ENCODE measurements around the gene AMOTL1. TPM values are rescaled to one million over a fixed set of nuclear protein-coding genes. Genes with fewer than 3 reads are reported as not detected.

The AMOTL1 gene
- total RNA-seq, 1 donor from 2014 or later = 46.3 TPM

- DNase-seq (peak; percentile 71), ATAC-seq (peak; percentile 62)
- intact Hi-C loops (cut with micrococcal nuclease) = no loop called here
Measured at GRCh38 chr11:94740083-94741021, 27.8 kb upstream of the AMOTL1 start.

DNA sequence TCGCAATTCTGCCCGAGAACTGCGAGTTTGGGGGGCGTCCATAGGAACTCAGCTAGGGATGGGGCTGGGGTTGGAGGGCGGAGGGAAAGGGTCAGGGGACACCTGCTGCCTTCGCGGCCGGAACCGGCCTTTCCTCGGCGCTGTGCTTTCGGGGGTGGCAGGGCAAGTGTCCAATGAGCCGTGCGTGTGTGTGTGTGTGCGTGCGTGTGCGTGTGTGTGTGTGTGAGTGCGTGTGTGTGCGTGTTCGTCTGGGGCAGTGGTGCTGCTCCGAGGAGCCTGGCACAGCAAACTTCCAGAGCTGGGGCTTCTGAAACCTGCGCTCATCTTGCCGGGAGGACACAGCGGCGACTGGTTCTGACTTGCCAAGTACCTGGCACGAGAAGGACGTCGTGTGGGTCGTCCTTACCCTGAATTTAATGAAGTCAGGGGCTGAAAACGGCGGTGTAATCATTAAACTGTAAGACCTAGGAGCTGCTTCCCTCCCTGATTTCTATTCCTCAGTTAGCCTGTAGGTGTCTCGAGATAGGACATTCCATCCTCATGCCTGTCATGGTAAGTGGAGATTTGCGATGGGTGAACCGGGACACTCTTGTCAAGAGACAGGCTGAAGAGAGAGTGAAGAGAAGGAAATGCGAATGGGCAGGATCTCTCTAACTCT, 27.0 kb upstream of the AMOTL1 start:
- intact Hi-C loops (cut with micrococcal nuclease) = no loop called here
- DNase-seq (peak; percentile 41), ATAC-seq (peak; percentile 87)

GRCh38 chr11:94742665-94743064, 25.5 kb upstream of the AMOTL1 start:
- DNase-seq (no peak), ATAC-seq (no peak)
- intact Hi-C loops (cut with micrococcal nuclease) = no loop called here

- intact Hi-C loops (cut with micrococcal nuclease) = no loop called here
- ATAC-seq (no peak), DNase-seq (no peak)
Measured at GRCh38 chr11:94746721-94747120, 21.4 kb upstream of the AMOTL1 start.

GRCh38 chr11:94747146-94747545, 21.0 kb upstream of the AMOTL1 start:
- DNase-seq = no peak
- intact Hi-C loops (cut with micrococcal nuclease) = no loop called here

DNA sequence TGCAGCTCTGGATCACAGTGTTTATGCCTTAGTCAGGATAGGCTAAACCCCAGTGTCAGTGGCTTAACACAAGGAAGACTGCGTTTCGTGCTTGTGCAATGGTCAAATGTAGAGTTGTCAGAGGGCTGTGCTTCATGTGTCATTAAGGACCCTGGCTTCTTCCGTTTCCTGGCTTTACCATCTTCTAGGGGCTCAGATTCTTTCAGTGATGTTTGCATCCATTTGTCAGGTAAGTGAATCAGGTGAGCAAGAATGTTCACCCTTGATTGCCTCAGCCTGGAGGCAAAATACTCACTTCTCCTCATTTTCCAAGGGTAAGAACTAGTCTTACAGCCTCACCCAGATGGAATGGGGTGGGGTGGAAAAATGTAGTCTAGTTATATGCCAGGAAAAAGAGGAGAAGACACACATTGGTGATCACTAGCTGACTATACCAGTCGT, 20.5 kb upstream of the AMOTL1 start:
- ATAC-seq (no peak), DNase-seq (no peak)
- intact Hi-C loops (cut with micrococcal nuclease) = no loop called here

More at GRCh38 chr11:94747146-94747545, 21.0 kb upstream of the AMOTL1 start:
- no peak for ATAC-seq

DNA sequence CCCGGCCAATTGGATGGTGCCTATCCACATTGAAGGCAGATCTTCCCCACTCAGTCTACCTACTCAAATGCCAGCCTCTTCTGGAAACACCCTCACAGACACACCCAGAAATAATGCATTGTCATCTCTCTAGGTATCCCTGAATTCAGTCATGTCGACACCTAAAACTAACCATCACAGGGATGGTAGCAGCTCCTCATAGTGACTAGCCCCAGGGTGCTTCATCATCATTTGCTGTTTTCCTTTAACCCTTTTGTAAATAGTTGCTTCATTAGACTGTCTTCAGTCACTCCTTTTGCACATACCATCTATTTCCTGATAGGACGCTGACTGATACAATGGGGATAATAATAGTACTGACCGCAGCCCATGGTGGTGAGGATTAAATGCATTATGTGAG, 18.8 kb upstream of the AMOTL1 start:
- DNase-seq = no peak
- intact Hi-C loops (cut with micrococcal nuclease) = no loop called here
- no peak for ATAC-seq

GRCh38 chr11:94750319-94751217, 17.6 kb upstream of the AMOTL1 start:
- ATAC-seq (peak; percentile 70), DNase-seq (no peak)
- intact Hi-C loops (cut with micrococcal nuclease) = no loop called here

GRCh38 chr11:94751218-94751609, 16.9 kb upstream of the AMOTL1 start:
- ATAC-seq = no peak
- DNase-seq = no peak
- intact Hi-C loops (cut with micrococcal nuclease) = no loop called here

DNA sequence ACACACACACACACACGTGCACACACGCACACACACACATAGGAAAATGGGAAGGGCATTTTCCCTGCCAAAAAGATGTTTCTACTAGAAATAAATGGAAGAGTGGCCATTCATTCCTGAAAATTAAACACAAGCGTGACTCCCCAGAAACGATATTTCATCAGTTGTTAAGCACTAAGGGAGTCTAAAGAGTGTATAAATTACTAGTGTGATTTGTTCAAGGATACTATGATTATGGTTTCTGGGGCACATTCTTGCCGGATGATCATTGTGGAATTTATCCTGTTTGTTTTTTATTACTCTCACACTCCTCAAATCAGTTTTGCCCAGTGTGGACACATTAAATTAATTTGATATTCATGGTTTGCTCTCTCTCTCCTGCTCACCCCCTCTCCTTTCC, 16.4 kb upstream of the AMOTL1 start:
- DNase-seq (no peak), ATAC-seq (no peak)
- intact Hi-C loops (cut with micrococcal nuclease) = no loop called here

- intact Hi-C loops (cut with micrococcal nuclease) = no loop called here
- DNase-seq = no peak
Measured at GRCh38 chr11:94753630-94754029, 14.5 kb upstream of the AMOTL1 start.

DNA sequence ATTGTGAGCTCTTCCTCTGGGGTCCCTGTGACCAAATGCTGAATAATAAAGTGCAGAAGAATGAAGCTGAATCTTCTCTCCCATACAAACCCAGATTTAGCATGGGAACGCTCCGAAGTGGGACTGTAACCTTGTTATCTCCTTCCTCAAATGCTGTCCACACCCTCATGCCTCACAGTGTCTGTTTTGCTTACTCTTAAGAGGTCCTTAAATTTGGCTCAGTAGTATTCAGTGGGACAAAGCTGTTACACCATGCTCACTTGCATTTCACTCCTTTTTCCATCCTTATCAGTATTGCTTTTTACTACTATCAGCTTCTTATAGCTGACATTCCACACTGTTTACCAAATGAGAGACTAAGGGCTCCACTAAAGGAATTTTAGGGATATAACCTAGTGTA, 13.8 kb upstream of the AMOTL1 start:
- DNase-seq (no peak), ATAC-seq (peak; percentile 61)
- intact Hi-C loops (cut with micrococcal nuclease) = no loop called here

More at GRCh38 chr11:94753630-94754029, 14.5 kb upstream of the AMOTL1 start:
- no peak for ATAC-seq

GRCh38 chr11:94754819-94755218, 13.3 kb upstream of the AMOTL1 start:
- intact Hi-C loops (cut with micrococcal nuclease) = no loop called here
- DNase-seq = no peak
- ATAC-seq = no peak

- ATAC-seq = no peak
- DNase-seq = no peak
- intact Hi-C loops (cut with micrococcal nuclease) = no loop called here
Measured at GRCh38 chr11:94755494-94755893, 12.7 kb upstream of the AMOTL1 start.

- no peak for ATAC-seq
- intact Hi-C loops (cut with micrococcal nuclease) = no loop called here
- no peak for DNase-seq
Measured at GRCh38 chr11:94757037-94757735, 11.0 kb upstream of the AMOTL1 start.

DNA sequence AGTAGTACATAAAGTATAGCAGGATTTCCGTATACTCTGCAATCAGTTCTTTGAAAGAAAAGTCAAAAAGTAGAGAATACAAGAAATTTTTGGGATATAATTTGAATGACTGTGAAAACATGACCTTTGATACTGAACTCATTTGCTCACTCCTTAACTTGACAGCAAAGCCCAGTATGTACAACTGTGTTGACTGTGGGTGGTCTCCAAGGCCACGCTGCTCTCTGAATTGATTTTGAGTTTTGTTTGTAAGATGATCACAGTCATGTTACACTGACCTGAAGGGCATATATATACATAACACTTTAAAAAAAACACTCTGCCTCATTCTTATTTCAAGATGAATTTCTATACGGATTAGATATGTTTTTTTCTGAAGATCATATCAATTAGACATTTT, 9.5 kb upstream of the AMOTL1 start:
- DNase-seq (no peak), ATAC-seq (no peak)
- intact Hi-C loops (cut with micrococcal nuclease) = no loop called here

GRCh38 chr11:94759522-94759921, 8.6 kb upstream of the AMOTL1 start:
- DNase-seq (no peak), ATAC-seq (no peak)
- intact Hi-C loops (cut with micrococcal nuclease) = no loop called here

GRCh38 chr11:94760296-94760695, 7.9 kb upstream of the AMOTL1 start:
- ATAC-seq (no peak), DNase-seq (no peak)
- intact Hi-C loops (cut with micrococcal nuclease) = loop anchor here (10.0 kb wide), 1 partner anchor 135 kb away; no protein-coding TSS in a partner anchor

- intact Hi-C loops (cut with micrococcal nuclease) = loop anchor here (10.0 kb wide), 1 partner anchor 137 kb away; no protein-coding TSS in a partner anchor
- ATAC-seq (no peak), DNase-seq (no peak)
Measured at GRCh38 chr11:94762208-94762607, 5.9 kb upstream of the AMOTL1 start.

All from left ventricle myocardium superior (tissue), 1 donor.